DND-41 (cell line): Measurements from ENCODE around the gene KRT1.

ENCODE experiments used
- EZH2 ChIP-seq: IDR thresholded peaks from 3 replicates; pipeline ENCODE4 v1.6.1; 2012; ENCODE audit warnings: borderline replicate concordance, low read depth, mild to moderate bottlenecking, moderate library complexity, low read length, inconsistent platforms; ENCODE audit not compliant: severe bottlenecking
- TF ChIP-seq, protein P1 (sequence below): IDR thresholded peaks from 2 replicates; pipeline ENCODE4 v1.5.1; 2012; ENCODE audit warnings: borderline replicate concordance, low read length, moderate library complexity, mild to moderate bottlenecking; ENCODE audit not compliant: poor library complexity, severe bottlenecking; ENCODE audit errors: extremely low read depth

DNA sequence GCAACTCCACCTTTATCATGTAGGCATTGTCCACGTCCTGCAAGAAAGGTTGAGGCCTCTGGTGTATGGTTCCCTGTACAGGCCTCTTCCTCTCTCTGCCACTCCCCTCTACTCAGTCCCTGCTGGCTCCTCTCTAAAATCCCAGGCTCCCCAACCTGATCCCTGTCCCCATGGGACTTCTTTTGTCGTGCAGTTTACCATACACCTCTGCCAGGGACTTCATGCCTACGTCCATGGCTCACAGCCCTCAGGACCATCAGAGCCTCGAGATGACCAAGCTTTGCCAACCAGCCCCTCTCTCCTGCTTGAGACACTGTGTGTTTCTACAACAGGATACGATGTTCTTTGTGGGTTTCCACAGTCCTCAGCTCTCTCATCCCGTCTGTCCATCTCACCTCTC lies 31.1 kb downstream of the KRT1 start:
- TF ChIP-seq, protein P1, sequence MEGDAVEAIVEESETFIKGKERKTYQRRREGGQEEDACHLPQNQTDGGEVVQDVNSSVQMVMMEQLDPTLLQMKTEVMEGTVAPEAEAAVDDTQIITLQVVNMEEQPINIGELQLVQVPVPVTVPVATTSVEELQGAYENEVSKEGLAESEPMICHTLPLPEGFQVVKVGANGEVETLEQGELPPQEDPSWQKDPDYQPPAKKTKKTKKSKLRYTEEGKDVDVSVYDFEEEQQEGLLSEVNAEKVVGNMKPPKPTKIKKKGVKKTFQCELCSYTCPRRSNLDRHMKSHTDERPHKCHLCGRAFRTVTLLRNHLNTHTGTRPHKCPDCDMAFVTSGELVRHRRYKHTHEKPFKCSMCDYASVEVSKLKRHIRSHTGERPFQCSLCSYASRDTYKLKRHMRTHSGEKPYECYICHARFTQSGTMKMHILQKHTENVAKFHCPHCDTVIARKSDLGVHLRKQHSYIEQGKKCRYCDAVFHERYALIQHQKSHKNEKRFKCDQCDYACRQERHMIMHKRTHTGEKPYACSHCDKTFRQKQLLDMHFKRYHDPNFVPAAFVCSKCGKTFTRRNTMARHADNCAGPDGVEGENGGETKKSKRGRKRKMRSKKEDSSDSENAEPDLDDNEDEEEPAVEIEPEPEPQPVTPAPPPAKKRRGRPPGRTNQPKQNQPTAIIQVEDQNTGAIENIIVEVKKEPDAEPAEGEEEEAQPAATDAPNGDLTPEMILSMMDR = no peak
- no peak for TF ChIP-seq EZH2
